ENCODE data around the gene ARAP1.

Gene ARAP1

DNA sequence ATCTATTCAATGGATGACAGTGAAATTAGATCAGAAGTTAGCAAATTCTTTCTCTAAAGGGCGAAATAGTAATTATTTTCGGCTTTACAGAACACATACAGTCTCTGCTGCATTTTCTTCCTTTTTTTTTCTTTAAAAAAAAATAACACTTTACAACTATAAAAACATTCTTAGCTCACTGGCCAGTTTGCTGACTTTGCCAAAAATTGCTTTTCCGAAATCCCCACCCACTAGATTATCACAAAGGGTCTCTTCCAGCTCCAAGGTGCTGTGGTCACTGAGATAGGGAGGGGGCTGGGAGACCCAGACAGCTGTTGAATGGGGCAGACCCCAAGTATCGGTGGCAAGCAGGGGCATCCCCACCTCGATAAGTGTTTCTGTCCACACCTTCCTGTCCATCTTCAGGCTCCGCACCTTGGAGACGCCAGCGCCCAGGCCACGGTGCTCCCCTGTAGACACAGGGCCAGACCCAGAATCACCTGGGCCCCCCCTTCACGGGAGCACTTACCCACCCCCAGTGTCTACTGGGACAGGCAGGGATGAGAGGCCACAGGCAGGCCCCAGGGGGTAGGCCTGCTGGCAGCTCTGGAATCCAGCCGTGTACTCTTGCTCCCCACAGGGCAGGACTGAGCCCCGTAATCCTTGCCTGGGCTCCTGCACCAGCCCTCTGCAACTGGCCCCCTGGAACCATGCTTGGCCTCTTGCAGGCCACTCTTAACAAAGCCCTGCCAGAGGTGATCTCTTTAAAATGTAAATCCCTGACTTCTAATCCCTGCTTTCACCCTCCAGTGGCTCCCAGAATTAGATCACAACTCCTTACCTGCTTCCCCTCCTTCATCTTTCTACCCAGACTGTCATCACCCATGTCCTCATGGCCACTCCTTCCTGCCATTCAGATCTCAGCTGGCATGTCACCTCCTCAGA, 46.5 kb downstream of the ARAP1 start:
- no peak for DNase-seq (ENCODE audit: low read depth, low spot score)

- no peak for DNase-seq (ENCODE audit: low read depth, low spot score)
These were observed 47.4 kb downstream of the ARAP1 start for GRCh38 chr11:72704783-72705265.

DNA sequence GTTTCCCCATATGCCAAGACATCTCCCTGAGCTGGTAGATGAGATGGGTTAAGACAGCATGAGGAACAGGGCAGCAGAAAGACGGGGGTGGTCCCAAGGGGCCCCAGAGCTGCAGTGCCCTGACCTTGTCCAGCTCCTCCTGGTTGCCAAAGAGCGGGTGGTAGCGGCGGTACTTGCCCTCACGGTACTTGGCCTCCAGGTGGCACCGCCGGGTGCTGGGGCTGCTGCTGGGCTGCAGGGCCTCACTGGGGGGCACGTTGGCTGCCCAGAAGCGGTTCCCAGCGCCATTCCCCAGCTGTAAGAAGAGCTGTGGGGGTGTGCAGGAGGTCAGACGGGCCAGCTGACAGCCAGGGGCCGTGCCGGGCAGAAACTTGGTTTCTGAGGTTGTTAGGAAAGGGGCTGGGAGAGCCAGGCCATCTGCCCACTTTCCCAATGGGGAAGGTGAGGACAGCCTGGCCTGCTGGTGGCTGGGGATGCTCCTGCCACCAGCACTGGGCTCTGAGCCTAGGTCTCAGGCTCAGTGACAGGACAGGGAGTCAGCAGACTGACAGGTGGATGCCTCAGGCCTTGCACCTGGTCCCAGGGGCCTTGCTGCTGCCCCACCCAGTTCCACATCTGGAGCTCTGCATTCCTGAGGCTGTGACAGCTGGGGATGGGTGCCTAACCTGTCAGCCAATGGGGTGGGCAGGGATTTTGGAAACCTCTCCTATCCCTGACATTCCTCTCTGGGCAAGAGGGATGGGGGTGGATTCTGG, 48.0 kb downstream of the ARAP1 start:
- peak; percentile 66 for DNase-seq (ENCODE audit: low read depth, low spot score)

DNA sequence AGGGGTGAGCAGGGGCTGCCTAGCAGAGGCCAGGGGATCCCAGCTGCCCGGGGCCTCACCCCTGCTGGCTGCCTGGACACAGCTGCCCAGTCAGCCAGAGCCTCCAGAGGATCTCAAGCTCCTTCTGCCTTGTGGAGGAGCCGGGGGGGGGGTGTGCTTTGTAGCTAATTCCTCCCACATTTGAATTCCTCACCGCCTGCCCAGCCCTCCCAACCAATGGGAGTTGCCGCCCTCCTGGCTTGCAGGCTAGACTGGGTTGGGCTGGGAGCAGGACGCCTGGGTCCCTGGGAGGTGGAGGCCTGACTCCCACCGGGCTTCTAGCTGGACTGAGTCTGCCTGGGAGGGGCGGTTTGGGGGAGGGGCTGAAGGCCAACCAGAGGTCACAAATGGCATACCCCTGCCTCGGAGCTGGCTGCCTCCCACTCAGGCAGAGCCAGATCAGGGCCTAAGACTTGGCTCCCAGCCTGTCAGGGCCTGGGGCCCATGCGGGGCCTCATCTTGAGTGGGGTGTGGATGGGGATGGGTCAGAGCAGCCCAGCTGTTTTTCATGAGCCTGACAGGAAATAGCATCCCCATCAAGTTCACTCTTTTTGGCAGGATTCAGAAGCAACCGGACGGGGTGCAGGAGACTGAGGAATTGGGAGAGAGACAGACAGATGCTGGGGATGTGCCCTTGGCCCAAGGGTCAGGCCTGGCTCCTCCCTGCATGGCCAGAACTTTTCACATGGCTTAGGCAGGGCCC, 48.8 kb downstream of the ARAP1 start:
- DNase-seq (ENCODE audit: low read depth, low spot score): peak; percentile 74

- DNase-seq (ENCODE audit: low read depth, low spot score): no peak
These were observed 49.5 kb downstream of the ARAP1 start for GRCh38 chr11:72702577-72703241.

DNA sequence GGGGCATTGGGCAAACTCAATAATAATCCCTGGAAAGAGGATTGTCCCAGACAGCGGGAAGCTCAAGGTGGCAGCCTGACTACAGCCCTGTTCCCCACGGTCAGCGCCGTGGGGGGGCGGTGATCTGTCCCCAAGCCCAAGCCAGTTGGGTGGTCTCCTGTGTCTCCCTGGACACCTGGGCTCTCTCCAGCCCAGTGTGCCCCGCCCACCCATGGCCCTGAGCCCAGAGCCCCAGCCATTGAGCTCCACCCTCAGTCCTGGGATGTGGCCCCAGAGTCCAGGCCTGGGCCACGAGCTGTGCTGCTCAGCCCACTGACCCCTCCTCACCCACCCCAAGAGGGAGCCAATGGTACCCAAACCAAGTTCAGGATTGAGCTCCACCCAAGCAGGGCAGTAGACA, 50.1 kb downstream of the ARAP1 start:
- no peak for DNase-seq (ENCODE audit: low read depth, low spot score)

DNA sequence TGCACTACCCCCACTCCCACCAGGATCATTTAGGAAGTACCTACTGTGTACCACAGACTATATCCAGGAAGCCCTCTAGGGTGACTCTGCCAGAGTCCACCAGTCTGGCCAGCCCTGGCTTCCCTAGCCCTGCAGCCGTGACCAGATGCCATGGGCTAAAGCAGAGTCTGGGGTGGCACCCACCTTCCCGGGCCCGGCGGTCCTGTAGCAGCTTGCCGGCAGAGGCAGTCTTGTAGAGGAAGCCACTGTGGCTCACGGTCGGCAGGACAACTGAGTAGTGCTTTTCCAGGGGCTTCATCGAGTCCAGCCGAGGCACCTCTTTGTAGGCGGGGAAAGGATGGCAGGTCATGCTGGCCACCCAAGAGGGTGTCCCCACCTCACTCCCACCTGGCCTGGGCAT, 50.7 kb downstream of the ARAP1 start:
- no peak for DNase-seq (ENCODE audit: low read depth, low spot score)

DNA sequence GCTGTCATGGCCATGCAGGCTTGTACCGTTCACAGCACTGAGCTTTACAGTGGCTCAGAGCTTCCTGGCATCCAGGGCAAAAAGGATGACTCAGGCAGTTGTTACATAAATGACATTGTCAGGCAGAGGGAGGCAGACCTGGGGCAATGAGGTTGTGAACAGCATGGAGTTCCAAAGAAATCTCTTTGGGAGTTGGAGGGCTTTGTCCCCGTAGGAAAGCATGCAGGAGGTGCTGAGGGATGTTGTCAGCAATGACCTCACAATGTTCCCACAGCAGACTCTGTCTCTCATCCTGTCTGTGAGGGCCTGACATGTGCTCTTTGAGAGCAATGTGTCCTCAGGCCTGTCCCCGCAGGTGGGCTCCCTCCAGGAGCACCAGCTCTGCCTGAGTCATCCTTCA, 52.1 kb downstream of the ARAP1 start:
- DNase-seq (ENCODE audit: low read depth, low spot score): peak; percentile 74

GRCh38 chr11:72697814-72698213, 54.4 kb downstream of the ARAP1 start:
- DNase-seq (ENCODE audit: low read depth, low spot score): no peak

GRCh38 chr11:72696866-72697700, 55.1 kb downstream of the ARAP1 start:
- DNase-seq (ENCODE audit: low read depth, low spot score): peak; percentile 64

GRCh38 chr11:72695354-72695753, 56.9 kb downstream of the ARAP1 start:
- no peak for DNase-seq (ENCODE audit: low read depth, low spot score)

GRCh38 chr11:72693271-72693968, 58.8 kb downstream of the ARAP1 start:
- no peak for DNase-seq (ENCODE audit: low read depth, low spot score)

DNA sequence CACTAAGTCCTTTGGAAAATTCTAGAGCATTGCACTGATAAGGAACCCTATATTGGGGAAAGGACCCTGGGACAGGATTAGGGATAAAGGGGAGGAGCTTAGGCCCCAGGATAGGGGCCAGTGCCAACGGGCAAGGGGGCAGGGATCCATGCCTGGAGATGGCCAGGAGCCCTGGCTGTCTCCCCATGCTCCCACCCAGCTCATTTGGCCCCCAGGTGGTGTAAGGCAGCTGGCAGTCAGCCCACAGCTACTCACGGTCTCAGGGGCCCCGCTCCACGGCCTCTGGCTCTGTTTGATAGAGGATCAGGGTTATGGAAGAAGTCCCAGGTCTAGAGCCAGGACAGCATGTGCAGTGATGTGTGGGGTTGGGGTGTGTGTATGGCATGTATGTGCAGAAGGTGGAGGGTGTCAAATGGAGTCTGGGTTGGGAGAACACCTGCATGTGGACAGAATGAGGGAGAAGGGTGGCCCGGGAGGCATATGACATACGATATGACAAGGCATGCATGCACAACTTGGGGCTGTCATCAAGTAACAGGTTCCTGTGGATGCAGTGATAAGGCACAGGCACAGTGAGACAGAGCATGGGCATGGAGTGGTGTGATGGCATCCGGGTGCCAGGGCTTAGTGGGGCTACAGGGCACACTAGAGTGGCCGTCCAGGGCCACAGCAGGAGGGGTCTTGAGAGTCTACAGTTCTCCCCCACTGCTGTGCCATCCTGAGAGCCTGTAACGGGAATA, 59.5 kb downstream of the ARAP1 start:
- DNase-seq (ENCODE audit: low read depth, low spot score): no peak

- no peak for DNase-seq (ENCODE audit: low read depth, low spot score)
These were observed 62.0 kb downstream of the ARAP1 start for GRCh38 chr11:72690166-72690565.

GRCh38 chr11:72688929-72689328, 63.3 kb downstream of the ARAP1 start:
- no peak for DNase-seq (ENCODE audit: low read depth, low spot score)

GRCh38 chr11:72688486-72688885, 63.7 kb downstream of the ARAP1 start:
- DNase-seq (ENCODE audit: low read depth, low spot score): no peak

GRCh38 chr11:72687326-72687725, 64.9 kb downstream of the ARAP1 start:
- DNase-seq (ENCODE audit: low read depth, low spot score): no peak

DNA sequence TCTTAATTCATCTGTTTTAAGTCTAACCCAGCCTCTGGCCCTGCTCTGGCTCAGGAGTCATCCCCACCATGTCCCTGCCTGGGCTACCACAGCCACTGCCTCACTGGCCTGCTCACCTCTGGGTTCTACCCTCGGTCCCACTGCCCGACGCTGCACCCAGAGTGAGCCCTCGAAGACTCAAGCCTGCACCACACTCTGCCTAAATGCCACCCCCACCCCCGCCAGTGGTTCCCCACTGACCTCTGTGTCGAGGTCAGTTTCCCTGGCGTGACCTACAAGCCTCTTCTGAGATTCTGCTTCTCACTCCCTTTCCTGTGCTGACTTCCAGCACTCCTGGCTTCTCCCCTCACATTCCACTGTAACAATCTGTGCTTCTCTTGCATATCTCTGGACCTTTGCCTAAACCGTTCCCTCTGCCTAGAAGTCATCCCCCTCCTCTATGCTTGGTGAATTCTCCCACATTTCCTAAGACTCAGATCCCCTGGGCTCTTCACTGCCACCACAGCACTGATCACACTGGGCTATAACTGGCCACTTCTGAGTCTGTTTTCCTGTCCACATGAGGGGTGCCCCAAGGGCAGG, 65.5 kb downstream of the ARAP1 start:
- DNase-seq (ENCODE audit: low read depth, low spot score): no peak

Measured in ELF-1 (cell line).